Measurements from ENCODE around the gene TRPM2.

DNA sequence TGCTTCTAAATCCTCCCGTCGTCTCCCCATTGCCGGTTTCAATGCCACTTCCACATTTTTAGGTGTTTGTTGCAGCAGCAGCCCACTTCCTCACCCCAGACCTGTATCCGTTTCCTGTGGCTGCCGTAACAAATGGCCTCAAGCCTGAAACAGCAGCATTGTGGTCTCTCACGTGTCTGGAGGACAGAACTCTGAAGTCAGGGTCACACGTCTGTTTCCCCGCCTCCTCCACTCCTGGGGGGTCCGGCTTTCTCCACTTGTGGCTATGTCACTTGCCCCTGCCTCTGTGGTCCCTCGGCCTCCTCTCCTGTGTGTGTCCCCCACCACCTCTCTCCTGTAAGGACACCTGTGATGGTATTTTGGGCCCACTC lies 21.8 kb downstream of the TRPM2 start:
- TF ChIP-seq, protein P1, sequence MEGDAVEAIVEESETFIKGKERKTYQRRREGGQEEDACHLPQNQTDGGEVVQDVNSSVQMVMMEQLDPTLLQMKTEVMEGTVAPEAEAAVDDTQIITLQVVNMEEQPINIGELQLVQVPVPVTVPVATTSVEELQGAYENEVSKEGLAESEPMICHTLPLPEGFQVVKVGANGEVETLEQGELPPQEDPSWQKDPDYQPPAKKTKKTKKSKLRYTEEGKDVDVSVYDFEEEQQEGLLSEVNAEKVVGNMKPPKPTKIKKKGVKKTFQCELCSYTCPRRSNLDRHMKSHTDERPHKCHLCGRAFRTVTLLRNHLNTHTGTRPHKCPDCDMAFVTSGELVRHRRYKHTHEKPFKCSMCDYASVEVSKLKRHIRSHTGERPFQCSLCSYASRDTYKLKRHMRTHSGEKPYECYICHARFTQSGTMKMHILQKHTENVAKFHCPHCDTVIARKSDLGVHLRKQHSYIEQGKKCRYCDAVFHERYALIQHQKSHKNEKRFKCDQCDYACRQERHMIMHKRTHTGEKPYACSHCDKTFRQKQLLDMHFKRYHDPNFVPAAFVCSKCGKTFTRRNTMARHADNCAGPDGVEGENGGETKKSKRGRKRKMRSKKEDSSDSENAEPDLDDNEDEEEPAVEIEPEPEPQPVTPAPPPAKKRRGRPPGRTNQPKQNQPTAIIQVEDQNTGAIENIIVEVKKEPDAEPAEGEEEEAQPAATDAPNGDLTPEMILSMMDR (conservative IDR thresholded peaks at IDR 0.05) = no peak
- TF ChIP-seq ZFX (IDR thresholded peaks at IDR 0.05) = no peak

Measured in C4-2B (cell line).